AML-193 (cell line): ENCODE data around the gene TSPAN14.

Source experiments
- DNase-seq, 2 experiments: peaks; one replicate each; lab custom pipeline; 2025; lab: John Stamatoyannopoulos, UW

The TSPAN14 gene

DNA sequence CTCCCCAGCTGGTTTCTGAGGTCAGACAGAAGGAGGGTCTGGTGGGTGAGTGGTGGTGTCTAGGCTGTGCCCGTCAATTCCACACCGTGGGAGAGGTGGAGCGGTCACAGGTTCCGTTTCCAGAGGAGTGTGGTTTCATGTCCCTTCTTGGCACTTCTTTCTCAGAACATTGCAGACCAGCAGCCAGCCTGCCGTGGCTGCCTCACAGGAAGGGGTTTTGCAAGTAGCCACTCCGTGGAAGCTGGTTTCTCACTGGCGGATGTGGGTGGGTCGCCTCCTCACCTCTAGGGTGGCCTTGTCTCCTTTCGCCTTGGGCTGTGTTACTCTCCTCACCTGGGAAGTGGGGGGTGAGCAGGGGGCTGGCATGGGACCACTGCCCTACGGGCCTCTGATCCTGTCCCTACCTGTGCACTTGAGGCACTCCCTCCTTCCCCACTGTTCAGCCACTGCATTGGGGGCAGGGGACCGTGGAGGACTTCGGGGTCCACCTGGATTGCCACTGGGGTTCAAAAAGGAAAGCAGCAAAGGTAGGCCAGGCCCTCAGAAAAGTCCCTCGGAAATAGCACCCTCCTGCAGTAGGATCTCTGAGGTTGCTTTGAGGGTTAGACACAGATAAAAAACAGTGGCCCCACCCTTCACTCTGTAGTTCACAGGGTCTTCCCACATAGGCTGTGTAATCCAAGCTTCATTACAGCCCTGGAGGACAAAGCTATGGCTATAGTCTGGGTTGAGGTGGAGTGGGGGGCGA is 33.9 kb downstream of the TSPAN14 start:
- peak; percentile 84 to 87 for DNase-seq

DNA sequence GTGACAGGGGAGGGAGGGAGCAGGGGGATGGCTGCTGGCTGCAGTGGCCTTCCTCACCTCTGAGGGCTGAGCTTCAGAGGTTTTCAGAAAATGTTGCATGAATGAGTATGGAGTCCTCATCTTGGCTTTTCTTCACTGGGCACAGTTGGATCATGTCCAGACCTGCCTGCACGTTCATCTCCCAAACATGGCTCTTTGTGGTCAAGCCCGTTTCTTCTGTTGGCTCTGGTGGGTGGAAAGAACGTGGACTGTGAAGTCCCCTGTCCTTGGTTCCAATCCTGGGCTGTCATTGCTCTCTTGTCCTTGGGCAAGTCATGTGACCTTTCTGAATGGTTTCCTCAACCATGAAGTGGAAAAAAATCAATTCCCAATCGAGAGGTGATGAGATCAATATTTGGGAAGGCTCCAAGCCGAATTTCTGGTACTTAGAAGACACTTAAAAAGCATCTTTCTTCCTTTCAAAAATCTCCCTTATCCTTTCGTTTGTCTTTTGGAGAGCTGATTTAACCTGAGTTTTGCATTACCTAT is 34.5 kb downstream of the TSPAN14 start:
- no peak for DNase-seq

DNA sequence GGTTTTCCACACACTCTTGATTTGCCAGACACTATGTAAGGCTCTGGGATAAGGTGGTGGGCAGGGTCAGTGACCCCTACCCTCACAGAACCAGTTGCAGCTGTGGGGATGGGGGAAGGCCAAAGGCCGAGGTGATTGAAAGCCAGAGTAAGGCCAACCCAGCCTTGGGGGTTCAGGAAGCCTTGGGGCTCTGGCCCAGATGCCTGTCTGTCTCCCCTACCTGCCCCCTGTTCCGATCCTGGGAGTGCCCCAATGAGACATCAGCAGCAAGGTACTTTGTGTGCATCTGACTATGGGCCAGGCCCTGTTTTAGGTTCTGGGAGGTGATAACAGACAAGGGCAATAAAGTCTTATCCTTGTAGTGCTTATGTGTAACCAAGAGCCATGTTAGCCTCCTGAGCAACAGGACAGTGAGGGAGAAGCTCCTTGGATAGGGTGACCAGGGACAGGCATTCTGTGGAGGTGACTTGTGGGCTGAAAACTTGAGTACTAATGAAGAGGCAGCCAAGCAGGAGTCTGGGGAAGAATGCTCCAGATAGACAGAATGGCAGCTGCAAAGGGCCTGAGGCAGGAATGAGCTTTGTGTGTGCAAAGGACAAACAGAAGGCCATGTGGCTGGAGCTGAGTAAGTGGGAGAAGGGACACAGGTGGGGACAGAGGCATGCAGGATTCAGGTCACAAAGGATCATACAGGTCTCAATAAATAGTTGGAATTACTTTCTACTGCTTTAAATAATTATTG is 35.4 kb downstream of the TSPAN14 start:
- no peak for DNase-seq

DNA sequence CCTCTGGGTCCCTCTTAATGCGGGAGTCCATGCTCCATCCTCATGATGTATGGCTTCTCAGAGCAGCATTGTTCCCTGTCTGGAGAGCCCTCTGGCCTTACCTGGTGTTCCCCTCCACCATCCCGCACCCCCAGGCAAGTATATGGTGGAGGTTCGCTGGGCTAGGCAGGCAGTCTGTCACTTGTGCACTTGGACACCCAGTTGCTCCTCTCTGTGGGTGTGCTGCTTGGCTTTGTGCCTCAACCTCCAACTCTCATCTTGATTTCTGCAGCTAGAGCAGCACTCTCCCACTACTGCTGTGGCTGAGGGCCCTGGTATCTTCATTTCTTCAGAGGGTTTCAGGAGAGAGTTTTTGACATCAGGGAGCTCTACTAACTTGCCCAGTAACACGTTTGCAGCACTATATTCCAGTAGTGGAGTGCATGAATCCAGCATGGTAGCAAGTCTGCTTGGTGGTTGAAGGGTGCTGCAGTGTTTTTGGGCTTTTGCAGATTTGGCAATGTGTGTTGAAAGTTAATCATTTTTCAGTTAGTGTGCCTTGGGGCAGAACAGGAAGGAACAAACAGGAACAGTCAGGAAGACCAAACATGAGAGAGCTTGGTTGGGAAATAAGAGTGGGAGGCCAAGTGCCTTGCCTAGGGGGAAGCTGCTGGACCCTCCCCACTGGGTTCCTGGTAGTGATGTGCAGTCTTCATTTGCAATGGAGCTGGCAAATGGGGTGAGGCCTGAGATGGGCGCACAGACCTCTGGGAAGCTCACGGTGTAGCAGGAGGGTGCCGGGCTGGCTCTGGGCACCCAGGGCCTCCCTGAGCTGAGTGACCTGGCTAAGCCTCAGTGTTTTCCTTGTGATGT is 37.4 kb downstream of the TSPAN14 start:
- DNase-seq: peak; percentile 94

DNA sequence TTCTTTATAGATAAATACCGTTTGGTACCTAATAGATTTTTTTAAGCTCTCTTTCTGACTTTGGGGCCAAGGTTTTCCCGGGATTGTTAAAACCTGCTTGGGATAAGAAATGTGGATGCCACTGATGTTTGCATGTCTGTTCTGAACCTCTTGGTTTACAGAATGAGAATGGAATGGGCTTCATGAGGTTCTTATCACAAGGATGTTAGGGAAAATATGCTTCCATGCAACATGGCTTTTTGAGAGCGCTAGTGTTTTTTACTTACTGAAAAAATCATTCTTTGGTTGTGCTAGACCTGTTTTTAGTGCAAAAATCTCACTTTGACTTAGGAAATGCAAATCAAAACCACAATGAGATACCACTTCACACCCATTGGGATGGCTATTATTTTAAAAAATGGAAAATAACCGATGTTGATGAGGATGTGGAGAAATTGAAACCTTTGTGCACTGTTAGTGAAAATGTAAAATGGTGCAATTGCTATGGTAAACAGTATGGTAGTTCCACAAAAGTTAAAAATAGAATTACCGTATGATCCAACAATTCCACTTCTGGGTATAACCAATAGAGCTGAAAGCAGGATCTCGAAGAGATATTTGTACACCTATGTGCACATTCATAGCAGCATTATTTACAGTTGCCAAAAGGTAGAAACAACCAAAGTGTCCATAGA is 38.9 kb downstream of the TSPAN14 start:
- no peak for DNase-seq

DNA sequence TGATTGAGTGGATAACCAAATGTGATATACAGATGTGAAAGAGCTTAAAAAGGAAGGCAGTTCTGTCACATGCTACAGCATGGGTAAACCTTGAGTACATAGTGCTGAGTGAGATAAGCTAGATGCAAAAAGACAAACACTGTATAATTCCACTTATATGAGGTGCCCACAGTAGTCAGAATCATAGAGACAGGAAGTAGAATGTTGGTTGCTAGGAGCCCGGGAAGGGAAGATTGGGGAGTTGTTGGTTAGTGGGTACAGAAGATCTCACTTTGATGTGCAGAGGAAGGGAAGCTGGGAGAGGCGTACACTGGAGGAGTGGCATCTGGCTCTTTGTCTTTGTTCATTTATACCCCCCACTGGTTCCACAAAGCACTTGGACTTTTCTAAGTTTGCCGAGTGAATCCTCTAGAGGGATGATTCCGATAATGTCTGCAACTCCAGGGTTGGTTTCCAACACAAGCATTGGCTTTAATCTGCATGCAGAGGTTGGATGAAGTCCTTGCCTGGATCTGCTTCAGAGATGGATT is 39.5 kb downstream of the TSPAN14 start:
- DNase-seq: peak in 1 of 2 experiments; percentile 15

DNA sequence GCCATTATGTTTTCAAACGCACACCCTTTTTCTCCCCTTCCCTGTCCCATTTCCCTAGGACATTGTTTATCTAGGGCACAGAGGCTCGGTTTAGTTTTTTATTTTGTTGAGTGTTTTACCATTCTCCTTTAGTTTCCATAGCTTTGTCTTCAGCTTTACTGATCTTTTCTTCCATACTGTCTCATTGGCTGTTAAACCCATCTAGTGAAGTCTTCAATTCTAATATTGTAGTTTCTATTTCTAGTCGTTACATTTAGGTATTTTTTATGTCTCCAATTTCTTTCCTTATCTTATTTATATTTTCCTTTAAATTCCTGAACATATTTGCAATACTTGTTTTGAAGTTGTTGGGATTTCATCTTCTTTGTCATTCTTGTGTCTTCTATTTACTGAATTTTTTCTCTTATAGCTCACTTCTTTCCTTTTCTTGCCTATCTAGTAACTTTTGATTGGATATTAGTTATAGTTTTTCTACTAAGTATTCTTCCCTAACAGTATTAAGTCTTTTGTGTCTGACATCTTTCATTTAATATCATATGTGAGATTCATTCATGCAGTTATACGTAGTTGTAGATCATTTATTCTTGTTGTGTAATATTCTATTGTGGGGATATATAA is 42.6 kb downstream of the TSPAN14 start:
- no peak for DNase-seq

DNA sequence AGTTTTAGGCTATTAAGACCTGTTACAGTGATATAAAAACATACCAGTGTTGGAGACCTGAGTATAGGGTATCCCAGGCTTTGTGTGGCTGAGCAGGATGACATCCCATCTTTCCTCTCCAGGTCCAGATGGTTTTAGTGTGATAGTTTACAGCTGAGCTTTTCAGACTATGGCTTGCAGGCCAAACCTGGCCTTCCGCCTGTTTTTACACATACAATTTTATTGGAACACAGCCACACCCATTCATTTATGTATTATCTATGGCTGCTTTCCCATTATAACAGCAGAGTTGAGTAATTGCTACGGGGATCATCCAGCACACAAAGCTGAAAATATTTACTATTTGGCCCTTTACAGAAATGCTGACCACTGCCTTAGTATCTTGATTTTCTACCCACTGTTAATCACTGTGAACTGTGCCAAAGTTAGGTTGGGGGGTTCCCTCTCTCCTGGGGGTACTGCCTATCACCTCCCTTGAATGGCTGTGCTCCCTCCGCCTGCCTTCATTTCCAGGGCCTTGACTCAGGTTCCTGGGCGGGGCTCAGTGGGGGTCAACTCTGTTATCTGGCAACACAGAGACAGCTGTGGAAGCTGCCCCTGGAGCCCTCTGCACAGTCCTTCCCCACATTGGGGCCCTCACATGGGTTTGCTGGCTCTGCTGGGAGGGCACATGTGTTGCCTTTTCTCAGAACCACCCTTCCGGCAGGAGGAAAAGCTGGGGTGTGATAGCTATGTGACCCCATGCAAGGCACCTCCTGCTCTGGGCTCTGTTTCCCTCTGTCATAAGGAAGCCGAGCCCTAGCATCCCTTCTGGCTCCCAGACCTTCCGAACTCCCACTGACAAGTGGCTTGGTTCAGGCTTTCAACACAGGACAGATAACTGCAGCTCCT is 43.3 kb downstream of the TSPAN14 start:
- no peak for DNase-seq

DNA sequence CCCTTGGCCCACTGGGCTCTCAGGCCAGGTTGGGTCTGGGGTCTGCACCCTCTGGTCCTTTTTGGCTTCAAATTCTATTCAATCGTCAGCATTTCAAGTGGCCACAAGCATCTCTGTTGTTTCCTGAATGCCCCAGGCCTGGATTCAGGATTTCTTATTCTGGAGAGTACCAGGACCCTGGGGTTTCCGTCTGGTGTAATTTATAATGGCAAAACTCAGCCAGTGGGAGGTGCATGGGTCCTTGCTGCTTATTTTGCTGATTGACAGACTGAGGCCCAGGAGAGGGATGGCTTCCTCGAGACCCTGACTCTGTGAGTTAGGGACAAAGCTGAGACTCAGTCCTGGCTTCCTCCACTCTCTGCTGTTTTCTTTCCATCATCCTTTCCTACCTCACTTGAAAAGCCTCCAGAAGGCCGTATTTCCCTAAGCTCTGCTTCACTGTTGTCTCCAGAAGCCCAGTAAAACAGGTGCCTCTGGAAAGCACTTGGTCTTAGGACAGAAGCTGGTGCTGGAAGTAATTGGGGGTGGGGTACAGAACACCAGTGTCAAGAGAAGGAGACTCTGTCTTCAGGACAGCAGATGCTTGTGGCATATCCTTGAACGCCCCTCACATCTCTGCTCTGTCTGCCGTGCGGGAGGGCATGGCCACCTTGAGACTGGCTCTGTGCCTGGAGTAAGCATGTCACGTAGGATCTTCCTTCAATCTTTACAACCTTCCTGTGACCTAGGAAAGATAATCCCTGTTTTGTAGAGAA is 44.1 kb downstream of the TSPAN14 start:
- no peak for DNase-seq

DNA sequence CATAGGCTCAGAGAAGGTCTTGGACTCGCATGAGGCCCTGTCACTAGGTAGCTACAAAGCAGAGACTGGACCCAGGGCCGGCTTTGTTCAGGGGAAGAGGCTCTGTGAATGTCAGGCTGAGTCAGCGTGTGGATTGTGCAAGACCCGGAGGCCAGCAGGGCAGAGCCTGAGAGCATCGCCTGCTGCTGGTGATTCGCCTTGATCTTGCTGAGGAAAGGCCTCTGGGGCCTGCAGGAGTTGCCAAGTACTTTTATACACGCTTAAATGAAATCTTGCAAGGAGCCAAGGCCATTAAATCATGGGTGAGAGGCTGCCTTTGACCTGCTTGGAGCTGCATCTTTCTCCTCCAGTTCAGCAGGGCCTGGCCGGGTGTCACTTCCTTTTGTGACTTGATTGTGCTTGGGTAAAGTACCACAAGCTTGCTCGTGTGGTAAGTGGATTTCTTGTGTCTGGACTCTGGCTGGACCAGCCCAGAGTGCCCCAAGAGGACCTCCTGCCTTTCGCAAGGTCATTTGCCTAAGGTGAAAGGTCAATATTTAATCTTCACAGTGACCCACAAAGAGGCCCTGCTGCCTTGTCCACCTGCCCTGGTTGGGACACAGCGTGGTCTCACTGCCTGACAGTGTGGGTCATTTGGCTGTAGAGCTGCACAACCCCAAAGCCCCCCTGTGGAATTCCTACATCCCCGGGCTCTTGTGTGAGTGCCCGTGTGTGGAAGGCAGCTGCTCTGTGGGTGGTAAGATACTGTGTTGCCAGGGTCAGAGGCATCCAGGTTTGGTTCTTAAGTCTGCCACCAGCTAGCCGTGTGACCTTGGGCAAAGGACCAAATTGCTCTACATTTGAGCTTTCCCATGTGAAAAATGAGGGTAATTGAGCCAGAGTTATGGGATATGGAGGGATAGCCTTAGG is 45.0 kb downstream of the TSPAN14 start:
- peak; percentile 94 for DNase-seq

DNA sequence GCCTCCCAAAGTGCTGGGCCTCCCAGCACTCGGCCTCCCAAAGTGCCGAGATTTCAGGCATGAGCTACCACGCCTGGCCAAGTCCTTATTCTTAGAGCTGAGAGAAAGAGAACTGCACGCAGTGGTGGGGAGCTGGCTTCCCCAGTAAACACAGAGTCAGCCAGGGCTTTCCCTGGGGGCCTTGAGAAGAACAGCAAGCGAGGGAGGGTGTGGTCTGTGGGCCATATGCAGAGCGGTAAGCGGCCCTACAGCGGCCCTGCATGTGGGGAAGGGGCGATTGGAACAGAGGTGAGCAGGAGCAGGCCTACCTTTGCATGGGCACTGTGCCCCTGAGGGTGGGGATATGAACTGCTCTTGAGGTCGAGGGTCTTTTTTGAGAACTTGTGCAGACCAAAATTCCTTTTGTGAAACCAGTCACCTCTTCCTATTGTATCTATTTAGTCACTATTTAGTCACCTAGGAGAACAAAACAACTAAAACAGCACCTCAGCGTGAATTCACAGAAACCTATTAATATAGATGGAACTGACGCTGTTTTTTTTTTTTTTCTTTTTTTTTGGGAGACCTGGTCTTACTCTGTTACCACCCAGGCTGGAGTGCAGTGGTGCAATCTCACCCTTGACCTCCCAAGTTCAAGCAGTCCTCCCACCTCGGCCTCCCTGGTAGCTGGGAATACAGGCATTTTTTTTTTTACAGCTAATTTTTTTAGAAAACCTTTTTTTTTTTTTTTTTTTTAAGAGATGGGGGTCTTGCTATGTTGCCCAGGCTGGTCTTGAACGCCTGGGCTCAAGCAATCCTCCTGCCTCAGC is 46.7 kb downstream of the TSPAN14 start:
- no peak for DNase-seq

DNA sequence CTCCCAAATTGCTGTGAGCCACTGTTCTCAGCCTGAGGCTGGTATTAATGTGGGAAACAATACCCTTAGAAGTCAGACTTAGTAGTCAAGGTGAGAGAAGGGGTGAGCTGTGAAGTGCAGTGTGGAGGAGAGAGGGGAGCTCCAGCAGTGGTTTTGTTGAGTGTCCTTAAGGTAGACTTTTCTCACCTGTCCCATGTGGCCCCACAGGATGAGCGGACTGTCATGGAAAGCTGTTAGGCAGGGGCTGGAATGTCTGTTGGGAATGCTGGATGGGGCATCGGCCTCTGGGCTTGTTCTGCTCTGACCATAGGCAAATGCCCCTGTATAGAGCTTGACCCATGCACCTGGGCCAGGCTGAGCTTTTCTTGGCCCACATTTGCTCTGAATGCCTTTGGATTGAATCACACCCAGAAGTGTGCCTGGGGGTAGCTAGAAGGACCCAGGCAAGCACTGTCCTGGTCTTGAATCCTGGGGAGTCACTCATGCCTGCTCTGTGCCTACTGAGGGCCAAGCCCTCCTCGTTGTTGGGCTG is 47.3 kb downstream of the TSPAN14 start:
- no peak for DNase-seq

DNA sequence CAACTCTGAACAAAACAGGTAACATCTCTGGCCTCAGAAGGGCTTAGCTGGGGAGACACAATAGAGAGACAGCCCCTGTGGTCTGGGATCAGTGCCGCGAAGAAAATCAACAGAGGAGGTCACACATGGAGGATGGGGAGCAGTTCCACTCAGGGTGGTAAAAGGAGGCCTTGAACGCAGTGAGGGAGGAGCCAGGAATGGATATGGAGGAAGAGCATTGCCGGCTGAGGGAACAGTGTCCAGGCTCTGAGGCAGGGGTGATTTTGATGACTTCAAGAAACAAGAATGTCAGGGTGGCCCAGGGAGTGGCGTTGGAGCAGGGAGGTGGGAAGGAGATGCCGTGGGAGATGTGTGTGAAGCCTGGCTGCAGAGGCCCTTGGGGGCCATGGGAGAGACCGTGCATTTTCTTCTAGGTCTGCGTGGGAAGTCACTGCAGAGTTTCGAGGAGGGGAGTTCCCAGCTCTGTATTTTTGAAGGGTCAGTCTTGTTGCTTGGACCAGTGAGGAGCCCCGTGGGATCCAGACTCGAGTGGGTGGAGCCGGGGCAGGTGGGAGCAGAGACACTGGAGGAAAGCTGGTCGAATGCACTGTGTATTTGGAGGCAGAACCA is 47.9 kb downstream of the TSPAN14 start:
- no peak for DNase-seq

DNA sequence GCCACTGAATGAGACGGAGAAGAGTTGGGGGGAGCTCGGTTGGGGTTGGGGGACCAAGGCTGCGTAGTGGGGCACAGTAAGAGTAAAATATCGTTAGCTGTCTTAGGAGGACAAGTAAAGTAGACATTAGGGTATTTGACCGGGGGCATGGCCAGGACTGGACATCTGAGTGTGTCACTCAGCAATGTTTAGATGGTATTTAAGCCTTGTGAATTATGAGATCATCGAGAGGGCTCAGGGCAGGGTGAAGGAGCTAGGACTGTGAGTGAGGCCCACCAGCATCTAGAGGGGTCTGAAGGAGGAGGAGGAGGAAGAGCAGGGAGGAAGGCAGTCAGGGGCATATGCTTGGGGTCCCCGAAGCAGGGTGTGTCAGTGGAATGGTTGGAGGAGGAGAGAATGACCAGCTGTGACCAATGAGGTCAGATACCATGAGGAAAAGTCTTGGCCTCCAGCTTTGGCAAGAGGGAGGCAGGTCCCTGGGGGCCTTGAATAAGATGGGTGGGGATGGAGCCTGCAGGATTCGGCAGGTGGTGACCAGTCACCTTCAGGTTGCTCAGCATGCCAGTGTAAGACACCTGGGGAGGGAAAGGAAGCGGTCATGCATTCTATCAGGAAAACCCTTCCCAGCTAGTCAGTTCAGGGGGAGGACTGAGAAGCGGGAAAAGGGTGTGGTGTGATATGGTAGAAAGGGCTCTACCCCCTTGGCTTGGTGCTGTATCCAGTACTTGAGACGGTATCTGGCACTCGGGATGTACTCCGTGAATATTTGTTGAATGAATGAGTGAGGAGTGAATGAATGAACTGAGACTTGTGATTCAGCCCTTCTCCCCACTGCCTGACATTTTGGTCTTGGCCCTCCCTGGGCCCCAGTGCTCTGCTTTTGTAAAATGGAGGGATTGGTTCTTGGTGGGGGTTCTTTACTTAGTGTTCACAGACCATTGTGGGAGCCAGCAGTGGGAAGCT is 48.8 kb downstream of the TSPAN14 start:
- DNase-seq: no peak

DNA sequence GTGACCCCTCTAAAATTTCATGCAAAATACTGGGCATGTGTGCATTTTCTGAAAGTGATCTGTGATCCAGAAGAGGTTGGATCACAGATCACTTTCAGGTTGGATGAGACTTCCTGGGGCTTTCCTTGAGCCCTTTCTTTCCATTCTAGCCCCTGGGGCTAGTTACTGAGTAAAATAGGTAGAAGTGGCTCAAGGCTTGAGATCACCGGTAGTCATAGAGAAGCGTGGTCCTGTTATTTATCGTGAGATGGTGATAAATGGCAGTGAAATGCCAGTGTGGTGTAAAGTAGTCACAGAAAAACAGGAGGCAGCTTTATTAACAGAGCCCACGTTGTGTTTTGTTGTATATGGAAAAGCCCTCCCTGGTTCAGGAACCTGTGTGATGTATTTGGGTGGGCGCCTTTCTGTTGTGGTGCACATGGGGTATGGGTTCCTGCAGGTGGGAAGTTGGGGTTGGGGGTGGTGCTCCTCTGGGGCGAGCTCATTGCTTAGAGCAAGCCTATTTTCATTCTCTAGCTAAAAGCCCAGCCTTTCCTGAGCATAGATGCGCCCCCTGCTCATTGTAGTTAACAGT is 49.6 kb downstream of the TSPAN14 start:
- no peak for DNase-seq
